Measurements from ENCODE around the gene NPHP3.
"Not testable (repeated sequence)": the region's sequence is repeated elsewhere in the genome, so short reads cannot be mapped to it uniquely, and the experiment has no call there.

Gene NPHP3

GRCh38 chr3:132722165-132723023 lies at the start of gene NPHP3:
TSS of gene NPHP3 (minus strand) at chr3:132722409. CDS start at chr3:132722355, 54 bp downstream.
- peak within 1 kb of the TSS; percentile 85 to 91 for H3K4me3 ChIP-seq (ENCODE audit: low read depth in 1 of 2, low read length in 2 of 2)
- no peaks in the 10 kb centered on the region for H3K27me3 ChIP-seq (ENCODE audit: control insufficient read depth in 1 of 2, insufficient read depth in 2 of 2, low read length in 2 of 2)
- H3K27ac ChIP-seq (ENCODE audit: low read depth, low read length): peak within 1 kb of the TSS; percentile 89
- peaks cover 7 to 9% of the 10 kb centered on the region in 2 donors for H3K36me3 ChIP-seq (ENCODE audit: control insufficient read depth in 1 of 2, insufficient read depth in 2 of 2, low read length in 2 of 2)
- no peaks in the 10 kb centered on the region for H3K9me3 ChIP-seq (ENCODE audit: control insufficient read depth in 1 of 2, low read length in 2 of 2)
- peak within 1 kb of the TSS; percentile 78 to 92 for H3K9ac ChIP-seq (ENCODE audit: low read depth in 1 of 2, low read length in 2 of 2)
- peaks cover 11 to 24% of the 10 kb centered on the region in 2 donors for H3K4me1 ChIP-seq (ENCODE audit: control insufficient read depth in 1 of 2, insufficient read depth in 2 of 2, low read length in 2 of 2)

GRCh38 chr3:132758740-132759139 lies 36.5 kb upstream of the NPHP3 start:
- H3K4me3 ChIP-seq (ENCODE audit: low read depth in 1 of 2, low read length in 2 of 2): no peak overlapping the region
- H3K27me3 ChIP-seq (ENCODE audit: control insufficient read depth in 1 of 2, insufficient read depth in 2 of 2, low read length in 2 of 2): peaks cover 0 to 5% of the 10 kb centered on the region in 2 donors
- H3K9ac ChIP-seq (ENCODE audit: low read depth in 1 of 2, low read length in 2 of 2): no peak overlapping the region
- H3K9me3 ChIP-seq (ENCODE audit: control insufficient read depth in 1 of 2, low read length in 2 of 2): no peaks in the 10 kb centered on the region
- H3K36me3 ChIP-seq (ENCODE audit: control insufficient read depth in 1 of 2, insufficient read depth in 2 of 2, low read length in 2 of 2): no peaks in the 10 kb centered on the region
- H3K27ac ChIP-seq (ENCODE audit: low read depth, low read length): no peak overlapping the region
- no peaks in the 10 kb centered on the region for H3K4me1 ChIP-seq (ENCODE audit: control insufficient read depth in 1 of 2, insufficient read depth in 2 of 2, low read length in 2 of 2)

- peaks cover 0 to 5% of the 10 kb centered on the region in 2 donors for H3K27me3 ChIP-seq (ENCODE audit: control insufficient read depth in 1 of 2, insufficient read depth in 2 of 2, low read length in 2 of 2)
- no peak overlapping the region for H3K4me3 ChIP-seq (ENCODE audit: low read depth in 1 of 2, low read length in 2 of 2)
- H3K9me3 ChIP-seq (ENCODE audit: control insufficient read depth in 1 of 2, low read length in 2 of 2): no peaks in the 10 kb centered on the region
- no peak overlapping the region for H3K27ac ChIP-seq (ENCODE audit: low read depth, low read length)
- no peak overlapping the region for H3K9ac ChIP-seq (ENCODE audit: low read depth in 1 of 2, low read length in 2 of 2)
- H3K4me1 ChIP-seq (ENCODE audit: control insufficient read depth in 1 of 2, insufficient read depth in 2 of 2, low read length in 2 of 2): no peaks in the 10 kb centered on the region
- H3K36me3 ChIP-seq (ENCODE audit: control insufficient read depth in 1 of 2, insufficient read depth in 2 of 2, low read length in 2 of 2): no peaks in the 10 kb centered on the region
Measured at GRCh38 chr3:132756108-132756650, 34.0 kb upstream of the NPHP3 start.

GRCh38 chr3:132753946-132754345 lies 31.7 kb upstream of the NPHP3 start:
- H3K4me3 ChIP-seq (ENCODE audit: low read depth in 1 of 2, low read length in 2 of 2): no peak overlapping the region
- H3K27me3 ChIP-seq (ENCODE audit: control insufficient read depth in 1 of 2, insufficient read depth in 2 of 2, low read length in 2 of 2): peaks cover 0 to 5% of the 10 kb centered on the region in 2 donors
- no peaks in the 10 kb centered on the region for H3K36me3 ChIP-seq (ENCODE audit: control insufficient read depth in 1 of 2, insufficient read depth in 2 of 2, low read length in 2 of 2)
- H3K9ac ChIP-seq (ENCODE audit: low read depth in 1 of 2, low read length in 2 of 2): no peak overlapping the region
- no peaks in the 10 kb centered on the region for H3K9me3 ChIP-seq (ENCODE audit: control insufficient read depth in 1 of 2, low read length in 2 of 2)
- no peaks in the 10 kb centered on the region for H3K4me1 ChIP-seq (ENCODE audit: control insufficient read depth in 1 of 2, insufficient read depth in 2 of 2, low read length in 2 of 2)
- H3K27ac ChIP-seq (ENCODE audit: low read depth, low read length): no peak overlapping the region

- H3K27ac ChIP-seq (ENCODE audit: low read depth, low read length): no peak overlapping the region
- H3K4me3 ChIP-seq (ENCODE audit: low read depth in 1 of 2, low read length in 2 of 2): no peak overlapping the region
- no peak overlapping the region for H3K9ac ChIP-seq (ENCODE audit: low read depth in 1 of 2, low read length in 2 of 2)
- H3K27me3 ChIP-seq (ENCODE audit: control insufficient read depth in 1 of 2, insufficient read depth in 2 of 2, low read length in 2 of 2): peaks cover 0 to 4% of the 10 kb centered on the region in 2 donors
- no peaks in the 10 kb centered on the region for H3K9me3 ChIP-seq (ENCODE audit: control insufficient read depth in 1 of 2, low read length in 2 of 2)
- no peaks in the 10 kb centered on the region for H3K36me3 ChIP-seq (ENCODE audit: control insufficient read depth in 1 of 2, insufficient read depth in 2 of 2, low read length in 2 of 2)
- H3K4me1 ChIP-seq (ENCODE audit: control insufficient read depth in 1 of 2, insufficient read depth in 2 of 2, low read length in 2 of 2): no peaks in the 10 kb centered on the region
Measured at GRCh38 chr3:132749786-132750185, 27.6 kb upstream of the NPHP3 start.

- not testable (repeated sequence) for H3K27ac ChIP-seq (ENCODE audit: low read depth, low read length); H3K4me3 ChIP-seq (ENCODE audit: low read depth in 1 of 2, low read length in 2 of 2); H3K9ac ChIP-seq (ENCODE audit: low read depth in 1 of 2, low read length in 2 of 2); H3K4me1 ChIP-seq (ENCODE audit: control insufficient read depth in 1 of 2, insufficient read depth in 2 of 2, low read length in 2 of 2); H3K36me3 ChIP-seq (ENCODE audit: control insufficient read depth in 1 of 2, insufficient read depth in 2 of 2, low read length in 2 of 2); H3K27me3 ChIP-seq (ENCODE audit: control insufficient read depth in 1 of 2, insufficient read depth in 2 of 2, low read length in 2 of 2); H3K9me3 ChIP-seq (ENCODE audit: control insufficient read depth in 1 of 2, low read length in 2 of 2)
Measured at GRCh38 chr3:132746720-132747119, 24.5 kb upstream of the NPHP3 start.

GRCh38 chr3:132738314-132738713 lies 16.1 kb upstream of the NPHP3 start:
- H3K9me3 ChIP-seq (ENCODE audit: control insufficient read depth in 1 of 2, low read length in 2 of 2): no peaks in the 10 kb centered on the region
- no peaks in the 10 kb centered on the region for H3K4me1 ChIP-seq (ENCODE audit: control insufficient read depth in 1 of 2, insufficient read depth in 2 of 2, low read length in 2 of 2)
- H3K4me3 ChIP-seq (ENCODE audit: low read depth in 1 of 2, low read length in 2 of 2): no peak overlapping the region
- no peak overlapping the region for H3K27ac ChIP-seq (ENCODE audit: low read depth, low read length)
- no peaks in the 10 kb centered on the region for H3K36me3 ChIP-seq (ENCODE audit: control insufficient read depth in 1 of 2, insufficient read depth in 2 of 2, low read length in 2 of 2)
- no peak overlapping the region for H3K9ac ChIP-seq (ENCODE audit: low read depth in 1 of 2, low read length in 2 of 2)
- H3K27me3 ChIP-seq (ENCODE audit: control insufficient read depth in 1 of 2, insufficient read depth in 2 of 2, low read length in 2 of 2): peaks cover 0 to 5% of the 10 kb centered on the region in 2 donors

GRCh38 chr3:132735589-132735988 lies 13.4 kb upstream of the NPHP3 start:
- Histone ChIP-seq H3K27ac (ENCODE audit: low read depth, low read length) (no peak overlapping the region), H3K9ac (ENCODE audit: low read depth in 1 of 2, low read length in 2 of 2) (no peak overlapping the region), H3K4me3 (ENCODE audit: low read depth in 1 of 2, low read length in 2 of 2) (no peak overlapping the region), H3K4me1 (ENCODE audit: control insufficient read depth in 1 of 2, insufficient read depth in 2 of 2, low read length in 2 of 2) (no peaks in the 10 kb centered on the region), H3K36me3 (ENCODE audit: control insufficient read depth in 1 of 2, insufficient read depth in 2 of 2, low read length in 2 of 2) (no peaks in the 10 kb centered on the region), H3K9me3 (ENCODE audit: control insufficient read depth in 1 of 2, low read length in 2 of 2) (no peaks in the 10 kb centered on the region), H3K27me3 (ENCODE audit: control insufficient read depth in 1 of 2, insufficient read depth in 2 of 2, low read length in 2 of 2) (peaks cover 0 to 10% of the 10 kb centered on the region in 2 donors)

GRCh38 chr3:132730891-132731580 lies 8.8 kb upstream of the NPHP3 start:
- H3K36me3 ChIP-seq (ENCODE audit: control insufficient read depth in 1 of 2, insufficient read depth in 2 of 2, low read length in 2 of 2): no peaks in the 10 kb centered on the region
- H3K27me3 ChIP-seq (ENCODE audit: control insufficient read depth in 1 of 2, insufficient read depth in 2 of 2, low read length in 2 of 2): peaks cover 0 to 5% of the 10 kb centered on the region in 2 donors
- H3K9me3 ChIP-seq (ENCODE audit: control insufficient read depth in 1 of 2, low read length in 2 of 2): no peaks in the 10 kb centered on the region
- no peaks in the 10 kb centered on the region for H3K4me1 ChIP-seq (ENCODE audit: control insufficient read depth in 1 of 2, insufficient read depth in 2 of 2, low read length in 2 of 2)
- H3K9ac ChIP-seq (ENCODE audit: low read depth in 1 of 2, low read length in 2 of 2): no peak overlapping the region
- no peak overlapping the region for H3K27ac ChIP-seq (ENCODE audit: low read depth, low read length)
- H3K4me3 ChIP-seq (ENCODE audit: low read depth in 1 of 2, low read length in 2 of 2): no peak overlapping the region

GRCh38 chr3:132726341-132726823 lies 4.2 kb upstream of the NPHP3 start:
- no peak overlapping the region for H3K27ac ChIP-seq (ENCODE audit: low read depth, low read length)
- H3K36me3 ChIP-seq (ENCODE audit: control insufficient read depth in 1 of 2, insufficient read depth in 2 of 2, low read length in 2 of 2): no peaks in the 10 kb centered on the region
- H3K27me3 ChIP-seq (ENCODE audit: control insufficient read depth in 1 of 2, insufficient read depth in 2 of 2, low read length in 2 of 2): no peaks in the 10 kb centered on the region
- H3K4me3 ChIP-seq (ENCODE audit: low read depth in 1 of 2, low read length in 2 of 2): no peak overlapping the region
- H3K9ac ChIP-seq (ENCODE audit: low read depth in 1 of 2, low read length in 2 of 2): no peak overlapping the region
- peaks cover under 1 to 5% of the 10 kb centered on the region in 2 donors for H3K4me1 ChIP-seq (ENCODE audit: control insufficient read depth in 1 of 2, insufficient read depth in 2 of 2, low read length in 2 of 2)
- no peaks in the 10 kb centered on the region for H3K9me3 ChIP-seq (ENCODE audit: control insufficient read depth in 1 of 2, low read length in 2 of 2)

Measured in duodenal mucosa (tissue), 2 donors.